HG03039 (cell line): ENCODE results near the gene SPATA31C1.
"Not testable (repeated sequence)": the region's sequence is repeated elsewhere in the genome, so short reads cannot be mapped to it uniquely, and the experiment has no call there.

Source experiments
- ATAC-seq: cut with Tn5 transposase; IDR thresholded peaks from one replicate; pipeline ENCODE4 v1.9.1; 2021; ENCODE audit warnings: mild to moderate bottlenecking, moderate library complexity; ENCODE audit not compliant: unreplicated experiment

The SPATA31C1 gene

GRCh38 chr9:87886210-87886932, 31.4 kb upstream of the SPATA31C1 start:
- ATAC-seq = no peak

GRCh38 chr9:87886933-87887505, 30.7 kb upstream of the SPATA31C1 start:
- no peak for ATAC-seq

GRCh38 chr9:87887661-87888480, 29.9 kb upstream of the SPATA31C1 start:
- no peak for ATAC-seq

- no peak for ATAC-seq
Observed at GRCh38 chr9:87888501-87888900, 29.3 kb upstream of the SPATA31C1 start.

- no peak for ATAC-seq
Observed at GRCh38 chr9:87889065-87889881, 28.5 kb upstream of the SPATA31C1 start.

- ATAC-seq = no peak
Observed at GRCh38 chr9:87889882-87890252, 27.9 kb upstream of the SPATA31C1 start.

GRCh38 chr9:87890837-87891236, 26.9 kb upstream of the SPATA31C1 start:
- no peak for ATAC-seq

- ATAC-seq = no peak
Observed at GRCh38 chr9:87891754-87892153, 26.0 kb upstream of the SPATA31C1 start.

GRCh38 chr9:87892956-87893355, 24.8 kb upstream of the SPATA31C1 start:
- ATAC-seq = no peak

- ATAC-seq = no peak
Observed at GRCh38 chr9:87894998-87895625, 22.6 kb upstream of the SPATA31C1 start.

- ATAC-seq = no peak
Observed at GRCh38 chr9:87896891-87897290, 20.9 kb upstream of the SPATA31C1 start.

GRCh38 chr9:87898151-87898550, 19.6 kb upstream of the SPATA31C1 start:
- no peak for ATAC-seq

- not testable (repeated sequence) for ATAC-seq
Observed at GRCh38 chr9:87902371-87902770, 15.4 kb upstream of the SPATA31C1 start.

- no peak for ATAC-seq
Observed at GRCh38 chr9:87909310-87910041, 8.3 kb upstream of the SPATA31C1 start.

- no peak for ATAC-seq
Observed at GRCh38 chr9:87910821-87911220, 6.9 kb upstream of the SPATA31C1 start.

GRCh38 chr9:87919013-87919412, 1.3 kb downstream of the SPATA31C1 start:
- not testable (repeated sequence) for ATAC-seq

- not testable (repeated sequence) for ATAC-seq
Observed at GRCh38 chr9:87921561-87921960, 3.8 kb downstream of the SPATA31C1 start.

GRCh38 chr9:87923012-87923411, 5.2 kb downstream of the SPATA31C1 start:
- not testable (repeated sequence) for ATAC-seq

- not testable (repeated sequence) for ATAC-seq
Observed at GRCh38 chr9:87924851-87925250, 7.1 kb downstream of the SPATA31C1 start.

GRCh38 chr9:87929152-87929551, 11.4 kb downstream of the SPATA31C1 start:
- ATAC-seq = not testable (repeated sequence)
